CD4-positive, alpha-beta T cell treated with Interleukin-12 subunit alpha and Interleukin-12 subunit beta, for 1 hour (primary cell): ENCODE results near the gene SPEG.

Experiments used
- DNase-seq: peaks from one replicate; pipeline ENCODE4 v3.0.0-alpha.2; 2020

SPEG gene

GRCh38 chr2:219515874-219516629 lies 81.4 kb downstream of the SPEG start:
- no peak for DNase-seq

- no peak for DNase-seq
These were observed 82.2 kb downstream of the SPEG start for GRCh38 chr2:219516888-219517287.

- no peak for DNase-seq
These were observed 83.5 kb downstream of the SPEG start for GRCh38 chr2:219517954-219518778.

- DNase-seq, result no peak
These were observed 84.9 kb downstream of the SPEG start for GRCh38 chr2:219519526-219519916.

GRCh38 chr2:219520079-219520478 lies 85.4 kb downstream of the SPEG start:
- DNase-seq, result no peak

- no peak for DNase-seq
These were observed 86.6 kb downstream of the SPEG start for GRCh38 chr2:219521066-219521880.

GRCh38 chr2:219522111-219523030 lies 87.7 kb downstream of the SPEG start:
- no peak for DNase-seq

GRCh38 chr2:219523031-219523671 lies 88.5 kb downstream of the SPEG start:
- DNase-seq, result no peak

- DNase-seq, result no peak
These were observed 90.2 kb downstream of the SPEG start for GRCh38 chr2:219524817-219525216.

- DNase-seq, result no peak
These were observed 91.0 kb downstream of the SPEG start for GRCh38 chr2:219525533-219526232.

- DNase-seq, result no peak
These were observed 91.9 kb downstream of the SPEG start for GRCh38 chr2:219526320-219527075.

- DNase-seq, result no peak
These were observed 92.4 kb downstream of the SPEG start for GRCh38 chr2:219527076-219527394.

- no peak for DNase-seq
These were observed 92.8 kb downstream of the SPEG start for GRCh38 chr2:219527472-219527871.

- peak; percentile 85 for DNase-seq
These were observed 95.7 kb downstream of the SPEG start for GRCh38 chr2:219530048-219530963.

GRCh38 chr2:219531639-219532377 lies 97.2 kb downstream of the SPEG start:
- DNase-seq, result no peak

GRCh38 chr2:219532378-219532649 lies 97.7 kb downstream of the SPEG start:
- DNase-seq, result no peak

GRCh38 chr2:219533930-219534661 lies 99.5 kb downstream of the SPEG start:
- no peak for DNase-seq

GRCh38 chr2:219536425-219536824 lies 101.8 kb downstream of the SPEG start:
- no peak for DNase-seq
